HK-2 (cell line): ENCODE data around the gene MEGF11.
"Not testable (repeated sequence)": the region's sequence is repeated elsewhere in the genome, so short reads cannot be mapped to it uniquely, and the experiment has no call there.

Experiments used
- DNase-seq: peaks from one replicate; pipeline ENCODE4 v3.0.0-alpha.2; 2018; ENCODE audit not compliant: unreplicated experiment

MEGF11 gene

DNA sequence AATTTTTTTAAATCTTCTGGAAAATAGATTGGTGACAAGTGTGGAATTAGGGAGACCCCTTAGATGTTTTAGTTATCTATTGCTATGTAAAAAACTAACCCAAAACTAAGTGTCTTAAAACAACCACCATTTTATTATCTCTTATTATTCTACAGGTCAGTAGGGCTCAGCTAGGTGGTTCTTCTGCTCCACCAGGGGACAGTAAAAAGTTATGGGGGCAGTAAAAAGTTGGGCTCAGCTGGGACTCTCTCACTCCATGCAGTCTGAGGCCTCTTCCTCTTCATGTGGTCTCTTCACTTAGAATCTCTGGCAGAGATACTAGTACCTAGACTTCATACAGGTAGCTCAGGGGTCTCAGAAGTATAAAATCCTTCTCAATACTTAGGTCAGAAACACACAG lies 21.8 kb upstream of the MEGF11 start:
- DNase-seq: no peak

DNA sequence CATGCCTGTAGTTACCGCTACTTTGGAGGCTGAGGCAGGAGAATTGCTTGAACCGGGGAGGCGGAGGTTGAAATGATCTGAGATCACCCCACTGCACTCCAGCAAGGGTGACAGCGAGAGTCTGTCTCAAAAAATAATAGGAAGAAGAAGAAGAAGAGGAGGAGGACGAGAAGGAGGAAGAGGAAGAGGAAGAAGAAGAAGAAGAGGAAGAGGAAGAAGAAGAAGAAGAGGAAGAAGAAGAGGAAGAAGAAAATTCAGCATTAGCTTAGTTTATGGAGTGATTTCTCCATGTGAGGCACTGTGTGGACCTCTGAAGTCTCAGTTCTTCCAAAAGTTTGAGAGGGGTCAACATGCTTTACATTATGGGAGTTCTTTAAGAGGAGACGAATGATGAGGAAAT lies 17.4 kb upstream of the MEGF11 start:
- DNase-seq: no peak

DNA sequence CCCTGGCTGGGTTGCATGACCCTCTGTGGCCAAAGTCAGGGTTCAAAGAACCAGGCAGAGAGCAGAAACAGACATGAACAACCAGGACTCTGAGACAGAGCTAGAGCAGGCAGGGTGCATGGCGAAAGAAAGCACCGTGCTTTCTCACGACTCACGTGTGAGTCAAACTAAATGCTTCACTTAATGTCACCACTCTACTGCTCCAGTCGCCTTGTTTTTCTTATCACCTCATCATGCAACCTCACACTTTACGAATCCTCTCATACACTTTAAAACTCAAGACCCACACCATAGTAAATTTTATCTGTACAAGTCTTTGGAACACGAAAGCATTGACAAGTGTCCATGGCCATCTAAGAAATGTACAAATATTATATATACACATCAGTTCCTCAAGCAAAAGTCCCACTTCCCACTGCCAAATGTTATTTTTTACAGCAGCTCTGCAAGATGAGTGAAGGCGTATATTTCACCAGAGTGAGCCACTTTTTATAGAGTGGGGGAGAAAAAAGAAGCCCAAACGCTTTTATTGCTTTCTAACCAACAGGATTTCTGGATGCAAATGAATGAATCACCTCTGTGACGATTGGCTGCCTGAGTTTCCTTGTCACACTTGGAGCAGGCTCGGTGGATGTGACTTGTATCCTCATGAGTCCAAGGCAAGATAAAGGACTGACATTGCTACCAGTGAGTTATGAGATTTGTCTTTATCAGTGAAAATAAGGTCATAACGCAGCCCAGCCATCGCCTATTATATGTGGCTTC lies 16.0 kb upstream of the MEGF11 start:
- DNase-seq: peak; percentile 31

DNA sequence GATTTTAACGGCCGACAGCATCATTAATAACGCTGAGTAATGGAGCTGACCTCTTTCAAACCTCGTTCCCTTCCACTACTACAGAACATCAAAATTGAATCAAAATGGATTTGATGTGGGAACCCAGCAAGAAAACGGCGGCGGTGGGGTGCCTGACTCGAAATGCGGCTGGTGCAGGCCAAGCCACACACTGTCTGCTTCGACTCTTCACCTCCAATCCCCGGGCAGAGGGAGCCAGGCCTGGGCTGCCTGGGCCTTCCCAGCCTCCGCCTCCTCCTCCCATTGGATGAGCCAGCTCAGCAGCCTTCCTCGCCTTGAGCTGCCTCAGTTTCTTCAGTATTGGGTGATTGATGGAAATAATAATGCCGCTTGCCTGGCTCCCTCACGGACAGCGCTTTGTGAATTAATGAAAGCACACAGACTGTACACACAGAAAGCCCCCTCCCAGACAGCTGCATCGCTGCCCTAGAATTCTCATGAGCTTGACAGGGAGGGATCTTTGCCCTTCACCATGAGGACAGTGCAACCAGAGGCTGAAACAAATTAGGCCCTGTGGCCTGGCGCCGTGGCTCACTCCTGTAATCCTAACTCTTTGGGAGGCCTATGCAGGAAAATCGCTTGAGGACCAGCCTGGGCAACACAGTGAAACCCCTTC lies 11.4 kb upstream of the MEGF11 start:
- DNase-seq: no peak

DNA sequence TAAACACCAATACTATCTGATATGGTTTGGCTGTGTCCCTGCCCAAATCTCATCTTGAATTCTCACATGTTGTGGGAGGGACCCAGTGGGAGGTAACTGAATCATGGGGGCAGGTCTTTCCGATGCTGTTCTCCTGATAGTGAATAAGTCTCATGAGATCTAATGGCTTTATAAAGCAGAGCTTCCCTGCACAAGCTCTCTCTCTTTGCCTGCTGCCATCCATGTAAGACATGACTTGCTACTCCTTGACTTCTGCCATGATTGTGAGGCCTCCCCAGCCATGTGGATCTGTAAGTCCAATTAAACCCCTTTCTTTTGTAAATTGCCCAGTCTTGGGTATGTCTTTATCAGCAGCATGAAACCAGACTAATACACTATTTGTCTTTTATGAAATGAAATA lies 9.3 kb upstream of the MEGF11 start:
- not testable (repeated sequence) for DNase-seq

DNA sequence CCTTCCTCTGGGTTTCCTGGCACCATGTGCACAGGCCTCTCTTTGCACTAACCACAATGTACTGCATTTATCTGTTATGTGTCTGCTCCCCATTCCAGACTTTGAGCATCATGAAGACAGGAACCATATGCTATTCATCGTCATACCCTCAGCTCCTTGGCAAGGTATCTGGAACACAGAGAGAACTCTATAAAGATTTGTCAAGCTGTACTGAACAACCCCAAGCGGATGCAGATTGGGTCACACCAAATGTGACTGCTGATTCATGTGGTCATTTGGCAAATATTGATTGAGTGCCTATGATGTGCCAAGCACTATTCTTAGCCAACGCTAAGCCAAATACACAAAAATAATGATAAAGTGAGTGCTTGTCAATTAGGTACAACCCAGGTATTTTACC lies 7.5 kb upstream of the MEGF11 start:
- DNase-seq: no peak

DNA sequence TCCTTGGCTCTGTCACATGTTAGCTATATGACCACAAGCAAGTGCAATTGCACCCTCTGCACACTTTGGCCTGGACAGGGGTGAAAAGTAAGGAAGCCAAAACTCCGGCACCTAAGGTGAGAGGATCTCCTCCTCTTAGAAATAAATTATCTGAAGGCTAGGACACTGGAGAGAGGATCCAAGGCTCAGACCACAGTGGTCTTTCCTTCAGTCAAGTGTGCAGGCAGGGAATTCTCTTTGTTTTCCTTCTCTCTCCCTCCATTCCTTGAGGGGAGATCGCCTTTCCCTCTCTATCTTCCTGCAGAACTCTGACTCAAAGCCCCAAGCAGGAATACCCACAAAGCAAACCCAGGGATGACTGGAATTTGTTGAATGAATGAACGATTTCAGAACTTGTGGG lies 3.1 kb upstream of the MEGF11 start:
- no peak for DNase-seq

DNA sequence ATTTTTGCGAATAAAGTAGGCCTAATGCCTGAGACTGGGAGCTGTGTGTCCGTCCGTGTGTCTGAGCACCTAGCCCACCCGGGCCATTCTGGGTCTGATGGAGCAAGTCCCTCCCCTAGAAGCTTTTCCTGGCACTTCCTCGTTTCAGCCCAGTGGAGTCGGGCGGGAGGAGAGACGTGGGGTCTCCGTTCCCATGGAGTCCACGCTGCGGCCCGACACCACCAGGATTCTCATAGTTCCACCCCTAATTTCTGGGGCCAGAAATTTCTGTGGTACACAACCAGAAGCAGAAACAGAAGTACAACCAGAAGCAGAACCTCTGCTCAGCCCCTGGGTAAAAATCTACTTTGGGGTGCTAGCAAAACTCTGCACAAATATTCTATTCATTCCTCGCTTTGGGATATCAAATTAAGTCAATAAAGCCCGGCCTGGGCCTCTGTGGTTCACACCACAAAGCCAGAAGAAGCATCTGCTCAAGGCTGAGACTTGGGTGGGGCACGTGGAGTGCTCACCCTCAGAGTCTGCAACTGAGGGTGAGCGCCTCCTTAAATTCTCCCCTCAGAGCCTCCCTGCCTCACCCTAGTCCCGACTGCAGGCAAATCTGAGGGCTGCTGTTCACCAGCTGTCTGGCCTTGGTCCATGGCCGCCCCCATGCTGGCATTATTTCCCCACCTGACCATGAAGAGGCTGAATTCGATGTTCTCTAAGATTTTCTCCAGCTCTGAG lies 1.6 kb upstream of the MEGF11 start:
- no peak for DNase-seq

DNA sequence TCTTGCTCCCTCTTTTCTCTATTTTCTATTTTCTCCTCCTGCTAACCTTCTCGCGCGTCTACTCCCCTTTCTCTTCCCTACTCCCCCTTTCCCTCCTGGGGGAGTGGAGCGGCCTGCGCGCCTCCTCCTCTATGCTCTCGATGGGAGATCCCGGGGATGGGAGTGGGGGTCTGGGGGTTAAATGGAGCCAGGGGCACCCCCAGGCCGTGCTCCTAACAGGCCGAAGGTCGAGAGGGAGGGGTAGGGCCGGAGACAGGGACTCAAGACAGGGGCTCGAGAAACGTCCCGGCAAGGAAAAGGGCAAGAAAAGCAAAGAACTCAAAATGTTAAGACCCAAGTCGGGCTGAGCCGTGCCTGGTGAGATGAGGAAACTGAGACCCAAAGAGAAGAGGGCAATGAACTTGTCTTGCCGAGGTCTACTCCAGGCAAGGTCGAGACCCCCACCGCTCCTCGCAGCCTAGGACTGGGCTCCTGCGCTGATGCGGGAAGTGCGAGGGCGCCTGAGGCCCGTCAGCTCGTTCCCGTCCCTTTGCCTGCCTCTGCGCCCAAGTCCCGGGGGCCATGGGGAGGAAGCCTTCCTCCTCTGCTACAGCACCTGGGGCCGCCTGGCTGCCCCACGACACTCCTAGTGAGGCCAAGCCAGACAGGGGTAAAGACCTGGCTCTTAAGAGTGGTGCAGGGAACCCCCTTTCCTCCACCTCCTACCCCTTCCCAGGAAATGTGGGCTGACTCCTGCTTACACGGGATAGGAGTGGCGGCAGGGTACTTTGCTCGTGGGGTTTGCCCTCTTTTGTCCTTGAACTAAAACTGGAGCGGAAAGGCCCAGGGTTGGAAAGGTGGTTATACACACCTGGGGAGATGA lies 770 bp upstream of the MEGF11 start:
- DNase-seq: no peak

DNA sequence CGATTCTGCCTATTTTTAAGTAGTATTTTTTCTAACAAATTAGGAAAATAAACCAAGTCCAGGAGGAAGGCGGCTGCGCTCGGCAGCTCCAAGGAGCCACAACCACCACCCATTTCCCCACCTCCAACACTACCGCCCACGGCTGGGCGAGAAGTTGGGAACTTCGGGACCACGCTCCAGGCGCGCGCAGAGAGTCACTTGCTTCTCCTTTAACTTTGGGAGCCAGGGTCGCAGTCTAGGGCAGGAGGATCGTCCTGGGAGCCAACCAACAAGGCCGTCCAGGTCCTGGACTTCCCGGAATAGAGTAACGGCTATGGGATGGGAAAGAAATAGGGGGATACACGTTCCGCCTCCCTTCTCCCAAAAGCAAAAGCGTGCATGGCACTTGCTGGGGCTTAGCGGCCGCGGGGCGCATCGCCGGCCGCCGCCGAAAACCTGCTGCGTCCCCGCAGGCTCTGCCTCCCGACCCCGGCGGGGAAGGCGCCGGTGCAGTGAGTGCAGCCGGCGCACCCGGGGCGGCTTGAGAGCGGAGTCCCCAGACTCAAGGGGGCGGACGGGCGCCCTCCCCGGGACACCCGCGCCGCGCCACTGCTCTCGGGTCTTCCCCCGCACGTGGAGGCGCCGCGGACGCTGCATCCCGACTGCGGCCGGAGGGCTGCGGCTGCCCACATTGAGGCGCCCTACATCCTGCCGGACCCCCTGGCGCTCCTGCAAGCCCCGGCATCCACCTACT lies 699 bp downstream of the MEGF11 start:
- peak; percentile 12 for DNase-seq

DNA sequence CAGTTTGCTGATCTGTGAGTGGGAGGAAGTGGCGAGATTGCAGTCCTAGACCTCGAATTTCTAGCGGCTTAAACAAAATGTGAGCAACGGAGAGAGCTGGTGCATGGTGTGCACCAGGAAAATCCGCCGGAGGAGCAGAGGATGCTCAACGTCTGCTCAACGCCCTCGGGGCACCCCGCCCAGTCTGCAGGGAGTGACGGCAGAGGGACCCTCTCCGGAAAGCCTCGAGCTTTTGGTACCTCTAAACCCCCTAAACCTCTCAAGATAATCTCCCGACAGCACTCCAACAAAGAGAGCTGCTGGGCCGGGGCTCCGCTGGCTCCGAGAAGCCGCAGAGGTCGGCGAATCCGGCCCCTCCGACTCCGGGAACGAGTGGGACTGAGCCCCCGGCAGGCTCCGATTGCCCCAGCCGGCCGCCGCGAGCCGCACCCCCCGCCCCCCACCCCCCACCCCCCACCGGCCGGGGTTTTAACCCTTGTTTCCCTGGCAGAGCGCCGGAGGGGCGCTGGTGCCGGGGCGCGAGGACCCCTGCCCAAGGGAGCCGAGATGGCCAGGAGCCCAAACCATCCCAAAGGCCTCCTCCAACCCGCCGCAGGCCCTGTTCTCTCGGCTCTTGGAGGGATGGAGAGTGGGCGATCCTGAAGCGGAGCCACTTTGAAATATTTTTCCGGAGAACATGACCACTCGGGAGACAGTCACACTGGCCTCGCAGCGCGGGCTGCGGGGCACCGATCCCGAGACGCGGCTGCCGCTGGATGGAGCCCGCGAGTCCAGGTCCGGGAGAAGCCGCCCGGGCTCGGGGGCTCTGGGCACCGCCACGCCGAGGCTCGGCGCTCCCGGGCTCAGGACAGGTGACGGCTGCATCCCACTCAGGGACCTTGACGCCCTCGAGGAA lies 1.5 kb downstream of the MEGF11 start:
- DNase-seq: peak; percentile 37

DNA sequence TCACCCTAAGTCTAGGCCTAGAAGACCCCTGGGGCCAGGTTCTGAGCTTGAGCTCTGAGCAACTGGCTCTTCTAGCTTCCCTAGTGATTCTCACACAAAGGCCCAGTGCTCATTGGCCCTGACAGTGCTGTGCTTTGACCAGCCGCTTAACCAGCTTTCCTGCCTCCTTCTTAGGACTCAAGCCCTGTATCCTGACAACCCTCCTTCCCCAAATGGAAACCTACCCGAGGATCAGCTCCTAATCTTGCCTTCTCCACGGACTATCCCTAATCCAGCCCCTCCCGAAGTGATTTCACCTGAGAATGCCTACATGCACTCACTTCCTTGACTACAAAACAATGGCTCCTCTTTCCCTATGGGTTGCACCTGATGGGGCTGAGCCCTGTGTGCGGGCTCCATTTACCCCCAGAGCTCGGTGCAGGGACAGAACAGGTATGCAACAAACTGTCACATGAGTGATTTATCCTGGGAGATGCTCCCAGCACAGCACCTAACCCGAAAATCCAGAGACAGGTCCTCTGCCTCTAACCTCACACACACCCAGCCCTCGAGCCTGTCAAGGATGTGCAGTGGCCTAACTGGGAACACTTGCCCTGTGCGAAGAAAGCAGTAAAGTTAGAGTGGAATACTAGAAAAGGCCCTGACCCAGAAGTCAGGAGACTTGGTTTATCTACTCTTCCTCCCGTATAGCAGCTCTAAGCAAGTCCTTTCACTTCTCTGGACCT lies 2.3 kb downstream of the MEGF11 start:
- no peak for DNase-seq

DNA sequence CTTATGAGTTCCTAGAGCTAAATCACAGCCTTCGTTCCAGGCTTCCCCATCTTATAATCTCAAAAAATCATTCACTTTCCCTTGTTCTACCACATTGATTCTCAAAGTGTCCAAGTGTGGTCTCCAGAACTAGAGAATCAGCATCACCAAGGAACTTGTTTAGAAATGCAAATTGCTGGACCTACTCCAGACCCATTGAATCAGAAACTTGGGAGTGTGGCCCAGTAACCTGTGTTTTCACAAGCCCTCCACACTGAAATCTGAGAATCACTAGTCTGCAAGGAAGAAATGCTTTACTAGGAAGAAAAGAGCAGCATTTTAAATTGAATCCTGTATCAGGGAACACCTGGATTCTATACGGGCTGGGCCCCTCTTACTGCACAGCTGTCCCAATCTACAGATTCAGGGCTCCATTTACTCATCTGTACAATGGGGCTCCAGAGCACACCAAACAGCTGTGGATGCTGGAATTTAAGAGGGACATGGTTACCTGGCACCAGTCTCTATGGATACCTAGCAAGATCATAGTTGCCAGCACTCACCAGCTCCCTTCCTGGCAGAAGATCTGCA lies 3.9 kb downstream of the MEGF11 start:
- DNase-seq: no peak

DNA sequence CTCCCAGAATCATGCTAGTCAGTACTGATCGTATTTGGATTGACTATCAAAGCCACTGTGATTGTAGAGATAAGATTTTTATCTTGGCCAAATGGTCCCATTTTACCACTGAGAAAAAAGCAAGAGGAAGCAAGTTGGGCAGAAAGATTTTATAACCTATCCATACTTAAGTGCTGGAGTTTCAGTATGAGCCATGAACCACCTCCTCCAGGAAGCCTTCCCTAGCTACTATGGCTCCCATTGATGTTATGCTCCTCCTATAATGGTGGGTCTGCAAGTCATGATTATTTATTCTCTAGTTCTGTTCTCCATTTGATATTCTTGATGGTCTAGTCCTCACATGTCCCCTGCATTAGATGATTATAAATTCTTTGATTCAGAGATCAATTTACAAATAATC lies 6.6 kb downstream of the MEGF11 start:
- DNase-seq: no peak

DNA sequence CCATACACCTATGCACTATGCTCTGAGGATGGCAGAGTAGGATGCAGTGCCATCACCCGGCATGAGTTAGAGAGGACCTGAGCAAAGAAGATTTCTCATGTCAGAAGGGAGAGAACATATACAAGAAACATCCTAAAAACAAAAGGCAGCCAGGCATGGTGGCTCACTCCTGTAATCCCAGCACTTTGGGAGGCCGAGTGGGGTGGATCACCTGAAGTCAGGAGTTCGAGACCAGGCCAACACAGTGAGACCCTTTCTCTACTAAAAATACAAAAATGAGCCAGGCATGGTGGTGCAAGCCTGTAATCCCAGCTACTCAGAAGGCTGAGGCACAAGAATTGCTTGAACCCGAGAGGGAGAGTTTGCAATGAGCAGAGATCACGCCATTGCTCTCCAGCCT lies 7.7 kb downstream of the MEGF11 start:
- DNase-seq: not testable (repeated sequence)

DNA sequence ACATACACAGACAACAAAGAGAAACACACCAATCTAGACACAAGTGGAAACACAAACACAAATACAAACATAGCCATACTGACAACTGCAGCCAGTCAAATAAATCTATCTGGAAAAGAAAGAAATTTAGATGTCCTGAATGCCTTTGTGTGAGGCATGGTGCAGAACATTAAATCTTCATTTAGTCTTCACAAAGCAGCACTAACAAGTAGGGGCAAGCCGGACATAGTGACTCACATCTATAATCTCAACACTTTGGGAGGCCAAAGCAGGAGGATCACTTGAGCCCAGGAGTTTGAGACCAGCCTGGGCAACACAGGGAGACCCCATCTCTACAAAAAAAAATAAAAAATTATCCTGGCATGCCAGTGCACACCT lies 11.7 kb downstream of the MEGF11 start:
- no peak for DNase-seq

DNA sequence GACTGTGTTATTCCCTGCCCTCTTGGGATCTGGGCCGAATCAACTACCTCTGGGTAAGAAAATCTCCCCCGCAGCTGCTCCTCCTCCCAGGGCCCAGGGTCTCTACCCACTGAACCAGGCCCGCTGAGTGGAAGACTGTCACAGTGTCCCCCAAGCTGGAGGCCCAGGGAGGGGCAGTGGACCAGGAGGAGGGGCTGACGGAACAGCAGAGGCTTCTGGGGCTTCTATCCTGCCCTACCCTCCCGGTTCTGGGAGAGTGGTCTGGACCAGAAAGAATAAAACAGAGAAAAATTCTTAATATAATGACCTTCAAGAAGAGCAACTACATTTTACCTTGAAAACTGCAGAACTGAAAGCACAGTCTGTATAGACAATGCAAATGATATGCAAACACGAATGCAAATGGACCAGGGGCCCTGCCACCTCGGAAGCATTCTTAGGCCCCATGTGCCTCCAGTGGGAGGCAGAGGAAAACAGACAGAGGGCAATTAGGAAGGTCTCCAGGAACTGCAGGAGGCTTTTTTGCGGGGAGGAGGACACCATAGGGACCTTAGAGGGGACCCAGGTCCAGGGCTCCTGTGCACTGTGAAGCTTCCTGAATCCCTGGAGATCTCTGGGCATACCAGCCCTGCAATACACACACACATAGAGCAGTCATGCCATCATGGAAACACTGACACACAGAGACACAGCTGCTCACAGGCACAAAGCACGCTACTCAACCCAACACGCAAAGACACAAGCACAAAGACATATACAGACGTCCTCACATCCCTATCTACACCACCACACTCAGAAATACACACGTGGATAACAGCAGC lies 12.3 kb downstream of the MEGF11 start:
- no peak for DNase-seq

DNA sequence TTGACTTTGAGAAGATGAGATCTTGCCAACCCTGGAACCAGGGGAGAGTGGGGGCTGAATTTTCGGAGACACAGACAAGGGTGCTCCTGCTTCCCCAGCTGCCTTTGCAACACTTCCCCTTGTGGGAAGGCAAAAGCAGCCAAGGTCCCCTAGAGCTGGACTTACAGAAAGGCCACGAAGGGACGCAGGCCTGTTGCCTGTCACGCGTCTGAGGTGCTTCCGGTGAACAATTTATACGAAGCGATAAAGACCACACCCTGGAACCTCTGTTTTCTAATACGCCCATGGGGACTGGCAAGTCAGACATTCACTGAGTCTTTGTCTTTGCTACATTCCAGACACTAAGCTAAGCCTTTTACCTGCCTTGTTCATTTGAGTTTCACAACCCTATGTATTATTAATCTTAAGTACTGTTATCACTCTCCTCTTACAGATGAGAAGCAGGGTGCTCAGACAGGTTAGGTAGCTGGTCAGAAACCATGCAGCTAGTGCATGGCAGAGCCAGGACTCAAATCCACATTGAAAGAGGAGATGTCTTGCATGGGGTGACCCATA lies 13.2 kb downstream of the MEGF11 start:
- no peak for DNase-seq
